Stimulated activated CD8-positive, alpha-beta memory T cell treated with anti-CD3 and anti-CD28 coated beads, Interleukin-7, amount 100 ng/mL, for 4 hours (primary cell): ENCODE results near the gene TTLL7.
"Not testable (repeated sequence)": the region's sequence is repeated elsewhere in the genome, so short reads cannot be mapped to it uniquely, and the experiment has no call there.

ENCODE experiments used
- DNase-seq, 2 donors: peaks; one replicate each; pipeline ENCODE4 v3.0.0-alpha.2; 2020; ENCODE audit warnings: low read depth in 2 of 2

The TTLL7 gene

DNA sequence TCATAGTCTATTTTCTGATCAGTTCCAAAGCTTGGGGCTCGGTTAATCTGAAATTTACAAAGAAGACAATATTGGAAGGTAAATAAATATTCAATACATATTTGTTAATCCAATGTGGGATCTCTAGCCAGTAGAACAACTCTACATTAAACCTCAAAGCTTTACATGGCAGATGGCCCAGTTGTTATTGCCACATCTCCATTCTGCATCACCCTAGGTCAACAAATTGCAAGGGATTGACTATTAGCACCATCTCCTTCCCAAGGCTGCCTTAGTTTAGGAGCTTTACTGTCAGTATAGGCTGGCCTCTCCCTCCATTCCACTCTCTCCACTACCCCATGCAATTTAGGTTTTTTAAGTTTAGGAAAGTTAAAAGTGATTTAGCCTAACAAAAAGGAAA lies 69.7 kb downstream of the TTLL7 start:
- DNase-seq: no peak

- no peak for DNase-seq
Observed at GRCh38 chr1:83928396-83928795, 70.5 kb downstream of the TTLL7 start.

DNA sequence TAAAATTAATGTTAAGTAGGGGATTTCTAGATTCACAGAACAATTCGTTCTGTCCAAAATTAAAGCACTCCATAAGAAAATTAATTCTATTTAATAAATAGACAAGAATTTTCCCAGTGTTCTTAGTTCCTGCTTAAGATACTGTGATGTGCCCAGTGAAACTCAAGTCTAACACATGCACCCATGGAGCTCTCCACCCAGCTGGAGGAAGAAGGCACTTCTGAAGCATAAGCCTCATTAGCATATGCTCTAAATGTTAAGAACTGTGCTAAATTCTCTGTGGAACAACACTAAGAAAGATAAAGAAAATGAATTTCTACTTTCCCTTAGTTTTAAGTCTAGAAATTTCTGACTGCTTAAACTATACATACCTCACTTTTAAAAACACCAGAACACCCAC lies 71.2 kb downstream of the TTLL7 start:
- no peak for DNase-seq

GRCh38 chr1:83927061-83927460 lies 71.9 kb downstream of the TTLL7 start:
- DNase-seq: no peak

DNA sequence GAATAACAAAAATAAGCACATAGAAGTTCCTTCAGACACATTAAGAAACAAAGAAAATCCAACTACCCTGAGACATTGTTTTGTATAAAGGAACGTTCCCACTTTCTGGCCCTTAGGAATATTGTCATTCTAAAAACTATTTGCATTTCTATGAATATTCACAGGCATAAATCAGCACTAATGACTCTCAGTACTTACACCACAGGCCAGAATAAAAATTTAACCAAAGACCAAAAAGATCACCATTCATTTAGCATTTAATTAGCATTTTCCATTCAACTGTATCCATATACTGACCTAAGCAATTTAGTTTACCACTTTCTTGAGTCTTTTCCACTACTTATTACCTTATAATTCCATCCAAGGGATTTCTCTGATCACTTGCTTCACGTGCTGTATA lies 75.4 kb downstream of the TTLL7 start:
- no peak for DNase-seq

DNA sequence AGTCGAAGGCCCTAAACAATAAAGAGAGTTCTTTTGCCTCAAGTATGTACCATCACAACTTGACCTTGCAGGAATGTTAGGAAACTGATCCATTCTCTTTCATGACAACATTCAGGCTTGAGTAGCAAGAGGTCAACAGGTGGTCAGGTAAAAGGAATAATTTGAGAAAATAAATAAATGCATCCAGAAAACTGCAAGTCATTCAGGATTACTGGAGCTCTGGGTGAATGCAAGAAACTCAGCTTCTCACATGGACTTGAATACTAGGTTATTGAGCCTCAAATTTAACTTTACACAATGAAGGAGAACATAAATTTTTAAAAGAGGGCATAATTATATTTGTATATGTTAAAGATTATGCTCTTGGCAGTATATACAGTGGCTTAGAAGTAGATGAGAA lies 76.5 kb downstream of the TTLL7 start:
- DNase-seq: no peak

- no peak for DNase-seq
Observed at GRCh38 chr1:83920320-83920719, 78.6 kb downstream of the TTLL7 start.

DNA sequence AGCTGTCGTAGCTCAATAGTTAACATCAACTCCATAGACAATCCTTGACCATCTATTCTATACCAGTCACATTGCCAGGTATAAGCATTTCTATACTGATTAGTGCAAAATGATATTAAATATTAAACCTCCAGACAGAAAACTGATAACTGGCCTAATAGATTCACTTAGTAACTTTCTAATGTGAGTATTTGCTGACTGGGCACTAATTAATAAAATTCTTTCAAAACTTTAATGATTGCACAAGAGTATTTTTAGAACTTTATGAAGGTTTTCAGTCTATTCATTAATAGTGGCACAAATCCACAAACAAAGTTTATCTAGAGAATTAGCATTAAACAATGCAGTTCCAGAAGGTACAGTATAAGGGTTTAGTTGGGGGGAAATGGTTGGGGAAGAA lies 79.1 kb downstream of the TTLL7 start:
- DNase-seq: no peak

- DNase-seq: no peak
Observed at GRCh38 chr1:83918688-83919285, 80.1 kb downstream of the TTLL7 start.

DNA sequence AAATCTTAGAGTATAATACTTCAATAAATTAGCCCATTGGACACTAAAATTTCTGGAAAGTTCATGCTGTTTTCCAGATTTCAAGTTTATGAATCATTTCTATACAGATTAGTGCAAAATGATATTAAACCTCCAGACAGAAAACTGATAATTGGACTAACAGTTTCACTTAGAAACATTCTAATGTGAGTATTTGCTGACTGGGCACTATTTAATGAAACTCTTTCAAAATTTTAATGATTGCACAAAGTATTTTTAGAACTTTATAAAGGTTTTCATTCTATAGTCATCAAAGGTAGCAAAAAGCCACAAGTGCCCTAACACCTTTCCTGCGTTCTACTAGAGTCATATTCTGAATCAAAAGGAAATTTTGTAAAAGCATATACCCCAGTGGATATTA lies 81.0 kb downstream of the TTLL7 start:
- no peak for DNase-seq

- DNase-seq: not testable (repeated sequence)
Observed at GRCh38 chr1:83916094-83916493, 82.8 kb downstream of the TTLL7 start.

DNA sequence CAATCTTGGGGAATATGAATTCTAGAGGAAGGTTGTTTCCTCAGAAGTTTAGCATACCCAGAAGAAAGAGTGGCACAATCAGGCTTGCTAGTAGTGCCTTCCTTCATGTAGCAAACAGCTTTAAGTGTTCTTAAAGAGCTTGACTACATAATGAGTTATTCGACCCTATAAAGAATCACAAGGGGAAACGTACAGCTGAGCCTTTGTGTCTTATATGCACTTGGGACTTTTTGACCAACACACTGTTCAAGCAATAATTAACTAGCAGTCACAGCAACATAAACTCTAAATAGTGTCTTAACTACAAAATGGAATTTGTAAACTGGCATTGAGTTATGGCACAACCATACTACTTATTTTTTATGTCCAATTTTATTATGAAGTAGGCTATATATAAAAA lies 86.1 kb downstream of the TTLL7 start:
- no peak for DNase-seq

DNA sequence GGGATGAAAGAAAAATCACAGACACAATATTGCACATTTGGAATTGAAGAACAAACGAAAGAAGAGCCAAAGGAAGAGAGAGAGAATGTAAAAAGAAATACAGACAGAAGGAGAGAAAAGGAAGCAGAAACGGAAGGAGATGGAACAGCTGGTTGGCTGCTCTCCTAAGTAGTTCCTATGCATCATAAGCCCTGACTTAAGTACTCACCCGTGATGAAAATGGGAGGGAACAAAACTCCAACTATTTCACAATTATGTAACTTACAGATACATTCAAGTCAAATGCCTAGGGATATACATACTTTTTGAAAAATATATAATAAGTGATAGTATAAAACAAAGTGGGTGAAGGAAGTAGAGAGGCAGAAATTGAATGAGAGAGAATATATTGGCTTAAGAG lies 88.5 kb downstream of the TTLL7 start:
- no peak for DNase-seq

DNA sequence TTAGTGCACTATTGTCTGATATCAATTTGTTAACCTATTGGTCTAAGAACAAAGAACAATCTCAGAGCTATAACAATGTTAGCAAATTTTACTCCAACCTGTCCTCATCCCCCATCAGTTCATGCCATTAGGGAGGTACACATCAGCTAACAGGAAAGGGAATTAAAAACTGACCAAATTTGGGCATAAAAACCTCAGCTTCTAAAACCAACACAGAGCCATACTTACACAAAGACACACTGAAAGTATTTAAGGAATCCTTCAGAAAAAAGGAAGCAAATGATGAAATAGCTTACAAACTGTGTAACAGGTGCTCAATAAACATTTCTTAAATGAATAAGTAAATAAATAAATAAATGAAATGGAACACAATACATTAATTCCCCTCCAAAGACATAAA lies 89.2 kb downstream of the TTLL7 start:
- no peak for DNase-seq

GRCh38 chr1:83905315-83905907 lies 93.5 kb downstream of the TTLL7 start:
- DNase-seq: no peak

DNA sequence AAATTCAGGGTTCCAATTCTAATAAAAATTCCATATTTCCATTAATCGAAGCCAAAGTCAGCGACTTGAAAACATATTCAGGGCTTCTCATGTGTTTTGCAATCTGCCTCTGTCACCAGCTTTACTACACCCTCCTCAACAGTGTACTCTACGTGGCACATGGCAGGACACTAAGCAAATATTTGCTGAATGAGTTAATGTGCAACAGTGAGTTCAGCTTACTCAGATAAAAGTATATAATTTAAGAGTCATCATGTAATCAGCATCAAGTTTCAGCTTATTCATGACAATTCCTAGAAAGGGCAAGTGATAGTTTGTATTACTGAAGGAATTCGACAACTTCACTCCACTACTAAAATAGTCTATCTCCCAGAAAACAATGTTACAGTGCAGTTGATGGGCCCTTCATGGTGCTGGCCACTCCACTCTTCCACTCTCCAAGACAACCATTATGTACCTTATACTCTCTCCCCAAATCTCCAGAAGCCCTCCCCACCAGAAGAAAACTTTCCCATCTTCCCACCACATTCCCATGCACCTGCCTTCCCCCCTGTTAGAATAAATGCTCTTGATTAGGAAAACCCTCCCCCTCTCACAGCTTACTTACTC lies 97.3 kb downstream of the TTLL7 start:
- DNase-seq: no peak

GRCh38 chr1:83900524-83900923 lies 98.4 kb downstream of the TTLL7 start:
- DNase-seq: no peak

GRCh38 chr1:83897516-83897915 lies 101.4 kb downstream of the TTLL7 start:
- no peak for DNase-seq

- DNase-seq: no peak
Observed at GRCh38 chr1:83896299-83896698, 102.6 kb downstream of the TTLL7 start.

DNA sequence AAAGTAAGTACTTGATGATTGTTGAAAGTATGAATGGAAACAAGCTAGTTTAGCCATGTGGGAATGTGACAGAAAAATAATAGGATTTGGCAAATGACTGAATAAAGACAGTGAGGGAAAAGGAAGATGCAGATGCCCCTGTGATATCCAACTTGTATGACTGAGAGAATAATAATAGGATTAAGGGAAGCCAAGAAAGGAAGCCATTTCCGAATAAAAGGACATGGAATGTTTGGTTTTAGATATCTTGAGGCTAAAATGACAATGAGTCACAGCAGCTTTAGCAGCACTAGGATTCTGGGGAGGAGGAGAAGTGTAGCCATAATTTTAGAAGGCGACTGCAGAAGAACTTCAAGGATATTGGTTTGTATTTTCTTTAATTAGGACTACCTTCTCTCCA lies 109.2 kb downstream of the TTLL7 start:
- no peak for DNase-seq

DNA sequence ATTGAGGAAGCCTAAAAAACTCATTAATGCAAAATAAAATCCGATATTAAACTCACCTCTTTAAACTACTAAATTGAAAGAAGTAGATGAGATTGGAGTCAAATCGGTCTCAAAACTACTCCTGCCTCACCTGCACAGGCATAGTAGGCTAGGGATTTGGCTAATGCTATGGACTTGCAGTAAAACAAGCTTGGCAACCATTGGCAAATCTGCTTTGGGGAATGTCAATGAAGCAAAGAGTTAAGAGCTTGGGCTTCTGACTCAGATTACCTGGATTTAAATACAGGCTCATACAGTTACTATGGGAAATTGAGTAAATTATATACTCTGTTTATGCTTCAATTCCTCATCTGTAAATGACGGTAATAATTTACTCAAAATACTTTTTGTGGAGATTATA lies 111.4 kb downstream of the TTLL7 start:
- no peak for DNase-seq

GRCh38 chr1:83883979-83884378 lies 115.0 kb downstream of the TTLL7 start:
- no peak for DNase-seq

GRCh38 chr1:83882906-83883305 lies 116.0 kb downstream of the TTLL7 start:
- DNase-seq: no peak

DNA sequence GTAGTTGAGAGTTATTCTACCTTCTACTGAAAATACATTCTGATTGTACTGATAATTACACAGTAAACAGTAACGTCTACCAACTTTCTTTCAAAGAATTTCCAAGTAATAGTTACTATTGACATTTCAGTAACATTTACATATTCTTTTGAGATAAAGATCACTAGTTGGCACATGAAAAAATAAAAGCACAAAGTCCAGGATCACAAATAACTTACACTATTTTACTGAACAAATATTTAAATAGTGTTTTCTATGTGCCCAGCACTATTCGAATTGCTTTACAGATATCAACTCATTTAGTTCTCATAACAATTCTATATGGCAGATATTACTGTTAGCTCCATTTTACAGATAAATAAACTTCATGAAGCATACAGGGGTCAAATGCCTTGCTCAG lies 126.4 kb downstream of the TTLL7 start:
- DNase-seq: no peak
